B cell (primary cell): ENCODE measurements around the gene VAC14.

Experiments
- EZH2 ChIP-seq: IDR thresholded peaks from 2 replicates; pipeline ENCODE4 v1.6.1; 2012; ENCODE audit warnings: borderline replicate concordance, low read depth, mild to moderate bottlenecking, moderate library complexity, low read length; ENCODE audit not compliant: insufficient read depth, poor library complexity, severe bottlenecking
- TF ChIP-seq, protein P1 (sequence below): fragments of 200-600 bp; IDR thresholded peaks from one replicate; pipeline ENCODE4 v1.8.0; 2022; ENCODE audit warnings: antibody characterized with exemption, mild to moderate bottlenecking

DNA sequence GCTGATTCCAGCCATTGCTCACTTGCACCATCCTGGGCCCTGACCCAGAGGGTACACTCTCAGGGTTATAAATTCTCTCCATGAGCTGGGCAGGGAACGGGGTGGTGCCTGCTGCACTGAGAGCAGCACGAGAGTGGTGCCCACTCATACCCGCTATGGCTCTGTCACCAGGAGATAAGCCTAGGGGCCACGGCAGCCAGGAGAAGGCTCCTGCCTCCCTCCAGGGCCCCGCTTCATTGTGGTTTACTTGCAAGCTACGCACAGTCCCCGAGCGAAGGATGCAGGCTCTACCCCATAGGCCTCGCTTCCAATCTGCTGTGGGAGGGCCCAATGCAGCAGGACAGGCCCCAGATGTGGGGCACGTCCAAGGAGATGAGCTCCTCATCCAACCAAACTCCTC, 48.5 kb downstream of the VAC14 start:
- TF ChIP-seq, protein P1, sequence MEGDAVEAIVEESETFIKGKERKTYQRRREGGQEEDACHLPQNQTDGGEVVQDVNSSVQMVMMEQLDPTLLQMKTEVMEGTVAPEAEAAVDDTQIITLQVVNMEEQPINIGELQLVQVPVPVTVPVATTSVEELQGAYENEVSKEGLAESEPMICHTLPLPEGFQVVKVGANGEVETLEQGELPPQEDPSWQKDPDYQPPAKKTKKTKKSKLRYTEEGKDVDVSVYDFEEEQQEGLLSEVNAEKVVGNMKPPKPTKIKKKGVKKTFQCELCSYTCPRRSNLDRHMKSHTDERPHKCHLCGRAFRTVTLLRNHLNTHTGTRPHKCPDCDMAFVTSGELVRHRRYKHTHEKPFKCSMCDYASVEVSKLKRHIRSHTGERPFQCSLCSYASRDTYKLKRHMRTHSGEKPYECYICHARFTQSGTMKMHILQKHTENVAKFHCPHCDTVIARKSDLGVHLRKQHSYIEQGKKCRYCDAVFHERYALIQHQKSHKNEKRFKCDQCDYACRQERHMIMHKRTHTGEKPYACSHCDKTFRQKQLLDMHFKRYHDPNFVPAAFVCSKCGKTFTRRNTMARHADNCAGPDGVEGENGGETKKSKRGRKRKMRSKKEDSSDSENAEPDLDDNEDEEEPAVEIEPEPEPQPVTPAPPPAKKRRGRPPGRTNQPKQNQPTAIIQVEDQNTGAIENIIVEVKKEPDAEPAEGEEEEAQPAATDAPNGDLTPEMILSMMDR: no peak
- no peak for TF ChIP-seq EZH2
